H1 (cell line): ENCODE results near the gene MGAT2. TPM values are rescaled to one million over a fixed set of nuclear protein-coding genes. Genes with fewer than 3 reads are reported as not detected.

Experiments
- CTCF ChIA-PET: fragments of 300-600 bp; sonication (Branson Sonifier 250); formaldehyde crosslinking; loops from one replicate; lab custom pipeline; 2021; ENCODE audit not compliant: partially characterized antibody; lab: Charles Lee
- POLR2A ChIA-PET: fragments of 300-600 bp; sonication (Branson Sonifier 250); formaldehyde crosslinking; loops from one replicate; lab custom pipeline; 2021; ENCODE audit warnings: inconsistent platforms; ENCODE audit not compliant: partially characterized antibody; lab: Charles Lee
- DNase-seq, 2 experiments: peaks; one replicate each; pipeline versions ENCODE4 v3.0.0 to v3.0.0-alpha.2; 2010 to 2022; ENCODE audit warnings: low spot score in 2 of 2, low read depth in 1 of 2, mixed read lengths in 1 of 2
- FAIRE-seq: peaks from 2 replicates; lab custom pipeline; 2011; peaks lifted over from hg19 to GRCh38; lab: Jason Lieb, UNC
- H2AFZ ChIP-seq: 2 replicates; pipeline ENCODE4 v1.8.1; 2012; ENCODE audit warnings: low read length, inconsistent platforms
- H2AK5ac ChIP-seq: 2 replicates; pipeline ENCODE4 v1.6.1; 2013; ENCODE audit warnings: low read depth, low read length
- H2BK120ac ChIP-seq: replicated peaks from 2 replicates; pipeline ENCODE3; 2013; ENCODE audit warnings: low read depth, low read length, inconsistent platforms
- H2BK12ac ChIP-seq: 2 replicates; pipeline ENCODE4 v1.6.1; 2013; ENCODE audit warnings: low read depth, low read length
- H2BK15ac ChIP-seq: 2 replicates; pipeline ENCODE4 v1.6.1; 2013; ENCODE audit warnings: low read length
- H2BK20ac ChIP-seq: 2 replicates; pipeline ENCODE4 v1.6.1; 2013; ENCODE audit warnings: low read length
- H2BK5ac ChIP-seq: 2 replicates; pipeline ENCODE4 v1.6.1; 2013; ENCODE audit warnings: low read depth, low read length
- H3K14ac ChIP-seq: 2 replicates; pipeline ENCODE4 v1.6.1; 2013; ENCODE audit warnings: inconsistent platforms; ENCODE audit not compliant: insufficient read length
- H3K18ac ChIP-seq: 2 replicates; pipeline ENCODE4 v1.6.1; 2013; ENCODE audit warnings: low read length; ENCODE audit errors: extremely low read depth
- H3K23ac ChIP-seq: 2 replicates; pipeline ENCODE4 v1.6.1; 2013; ENCODE audit warnings: inconsistent platforms; ENCODE audit not compliant: insufficient read length
- H3K23me2 ChIP-seq: 2 replicates; pipeline ENCODE4 v1.6.1; 2013; ENCODE audit warnings: low read depth, low read length
- H3K27ac ChIP-seq: 2 replicates; pipeline ENCODE4 v1.6.1; 2011; ENCODE audit warnings: low read depth, low read length, inconsistent platforms
- H3K27me3 ChIP-seq, 4 experiments: replicated peaks in 1 of 4; 1 replicate in 1 of 4; 2 replicates in 3 of 4; pipeline versions ENCODE4 v1.6.1 to v1.8.1; 2011 to 2013; ENCODE audit warnings: low read length in 3 of 4, mild to moderate bottlenecking in 3 of 4, inconsistent platforms in 2 of 4, mixed read lengths in 2 of 4, moderate library complexity in 1 of 4; ENCODE audit not compliant: control insufficient read depth in 3 of 4, insufficient read depth in 3 of 4; ENCODE audit errors: extremely low read depth in 1 of 4
- H3K36me3 ChIP-seq, 4 experiments: 2 replicates each; pipeline versions ENCODE4 v1.6.1 to v1.8.1; 2011 to 2013; ENCODE audit warnings: mild to moderate bottlenecking in 4 of 4, low read length in 3 of 4, moderate library complexity in 2 of 4, control low read depth in 1 of 4, inconsistent platforms in 1 of 4; ENCODE audit not compliant: insufficient read depth in 4 of 4, control insufficient read depth in 2 of 4
- H3K4ac ChIP-seq: replicated peaks from 2 replicates; pipeline ENCODE3; 2013; ENCODE audit warnings: low read length, low read depth, mixed read lengths, inconsistent platforms; ENCODE audit not compliant: insufficient read length
- H3K4me1 ChIP-seq, 4 experiments: replicated peaks in 1 of 4; 1 replicate in 1 of 4; 2 replicates in 3 of 4; pipeline versions ENCODE4 v1.6.1 to v1.8.1; 2011 to 2013; ENCODE audit warnings: low read length in 3 of 4, inconsistent platforms in 2 of 4, mixed read lengths in 1 of 4; ENCODE audit not compliant: insufficient read depth in 4 of 4, control insufficient read depth in 3 of 4
- H3K4me2 ChIP-seq, 2 experiments: 2 replicates each; pipeline versions ENCODE4 v1.6.1 to v1.8.1; 2011 to 2013; ENCODE audit warnings: low read depth in 2 of 2, low read length in 2 of 2, control low read depth in 1 of 2, inconsistent platforms in 1 of 2, mild to moderate bottlenecking in 1 of 2; ENCODE audit not compliant: insufficient read depth in 1 of 2
- H3K4me3 ChIP-seq, 4 experiments: fragments of 200-600, 300-600 bp in 1 of 4; sonication (generic), shearing (Covaris generic), sonication (Bioruptor Twin) in 1 of 4; 2 replicates each; pipeline versions ENCODE4 v1.5.1 to v1.8.1; 2011 to 2016; ENCODE audit warnings: low read length in 4 of 4, low read depth in 3 of 4, control low read depth in 2 of 4, inconsistent platforms in 2 of 4, mild to moderate bottlenecking in 2 of 4, mixed read lengths in 1 of 4, moderate library complexity in 1 of 4; ENCODE audit not compliant: insufficient read depth in 2 of 4; ENCODE audit errors: extremely low read depth in 1 of 4
- H3K56ac ChIP-seq: replicated peaks from 2 replicates; pipeline ENCODE3; 2013; ENCODE audit warnings: low read depth, mild to moderate bottlenecking, mixed read lengths, low read length, inconsistent platforms; ENCODE audit not compliant: insufficient read length
- H3K79me1 ChIP-seq: 2 replicates; pipeline ENCODE4 v1.6.1; 2013; ENCODE audit warnings: low read depth, low read length, control low read depth
- H3K79me2 ChIP-seq, 2 experiments: 2 replicates each; pipeline versions ENCODE4 v1.6.1 to v1.8.1; 2012 to 2013; ENCODE audit warnings: low read length in 2 of 2, mild to moderate bottlenecking in 2 of 2, inconsistent platforms in 1 of 2; ENCODE audit not compliant: insufficient read depth in 2 of 2, control insufficient read depth in 1 of 2
- H3K9ac ChIP-seq, 4 experiments: replicated peaks in 1 of 4; 1 replicate in 1 of 4; 2 replicates in 3 of 4; pipeline versions ENCODE4 v1.6.1 to v1.8.1; 2011 to 2013; ENCODE audit warnings: low read depth in 3 of 4, low read length in 3 of 4, control low read depth in 2 of 4, mild to moderate bottlenecking in 2 of 4, moderate library complexity in 2 of 4, inconsistent platforms in 1 of 4; ENCODE audit errors: extremely low read depth in 1 of 4
- H3K9me3 ChIP-seq, 2 experiments: 2 replicates each; pipeline versions ENCODE4 v1.6.1 to v1.8.1; 2012 to 2013; ENCODE audit warnings: mild to moderate bottlenecking in 2 of 2, moderate library complexity in 2 of 2, control low read depth in 1 of 2, inconsistent platforms in 1 of 2, low read depth in 1 of 2, low read length in 1 of 2, mixed read lengths in 1 of 2; ENCODE audit not compliant: insufficient read depth in 2 of 2
- H4K20me1 ChIP-seq, 2 experiments: replicated peaks in 1 of 2; 2 replicates each; pipeline versions ENCODE3 to v1.8.1; 2011 to 2013; ENCODE audit warnings: inconsistent platforms in 2 of 2, low read length in 2 of 2, mild to moderate bottlenecking in 1 of 2; ENCODE audit not compliant: insufficient read depth in 2 of 2, control insufficient read depth in 1 of 2
- H4K5ac ChIP-seq: 2 replicates; pipeline ENCODE4 v1.6.1; 2013; ENCODE audit warnings: low read length, low read depth, mixed read lengths, inconsistent platforms; ENCODE audit not compliant: insufficient read length
- H4K8ac ChIP-seq: 2 replicates; pipeline ENCODE4 v1.8.0; 2013; ENCODE audit warnings: mild to moderate bottlenecking, moderate library complexity, low read length, inconsistent platforms; ENCODE audit not compliant: insufficient read depth; ENCODE audit errors: extremely low read depth
- H4K91ac ChIP-seq: replicated peaks from 2 replicates; pipeline ENCODE3; 2013; ENCODE audit warnings: low read length, mixed read lengths, inconsistent platforms; ENCODE audit not compliant: insufficient read length
- BCL11A ChIP-seq, 2 experiments: IDR thresholded peaks; one replicate each; pipeline ENCODE4 v1.6.1; 2011; ENCODE audit warnings: low read depth in 2 of 2, low read length in 2 of 2, mild to moderate bottlenecking in 2 of 2
- CREB1 ChIP-seq: IDR thresholded peaks from 2 replicates; pipeline ENCODE4 v1.6.1; 2012; ENCODE audit warnings: inconsistent platforms
- EGR1 ChIP-seq: IDR thresholded peaks from 2 replicates; pipeline ENCODE4 v1.6.1; 2011; ENCODE audit warnings: low read depth, low read length, borderline replicate concordance
- EP300 ChIP-seq, 2 experiments: IDR thresholded peaks; 1 replicate in 1 of 2; 2 replicates in 1 of 2; pipeline ENCODE4 v1.6.1; 2011 to 2012; ENCODE audit warnings: low read depth in 2 of 2, low read length in 2 of 2, mild to moderate bottlenecking in 2 of 2, borderline replicate concordance in 1 of 2, inconsistent platforms in 1 of 2, moderate library complexity in 1 of 2
- RXRA ChIP-seq: IDR thresholded peaks from 2 replicates; pipeline ENCODE4 v1.6.1; 2011; ENCODE audit warnings: low read depth, mild to moderate bottlenecking, low read length, moderate library complexity; ENCODE audit not compliant: insufficient read depth
- SP2 ChIP-seq: IDR thresholded peaks from 2 replicates; pipeline ENCODE4 v1.6.1; 2012; ENCODE audit warnings: mild to moderate bottlenecking, low read length, inconsistent platforms
- TAF7 ChIP-seq: optimal IDR thresholded peaks from 2 replicates; pipeline ENCODE3; 2011; ENCODE audit warnings: low read depth, mild to moderate bottlenecking, inconsistent platforms, low read length, moderate library complexity, borderline replicate concordance
- TCF12 ChIP-seq: IDR thresholded peaks from 2 replicates; pipeline ENCODE4 v1.6.1; 2011; ENCODE audit warnings: low read depth, mild to moderate bottlenecking, low read length
- ZNF274 ChIP-seq: IDR thresholded peaks from 2 replicates; pipeline ENCODE4 v1.7.0; 2012; ENCODE audit warnings: low read length, borderline replicate concordance; ENCODE audit errors: extremely low read depth
- WGBS, 2 experiments: shearing (Covaris generic) in 1 of 2; methylation state at CpG; one replicate each; pipeline versions ENCODE4 v1.1.6 to v1.1.7; 2013 to 2015; ENCODE audit warnings: low lambda C conversion rate in 2 of 2, mixed read lengths in 2 of 2, inconsistent platforms in 1 of 2, low coverage in 1 of 2, missing lambda C conversion rate in 1 of 2; ENCODE audit not compliant: insufficient replicate concordance in 2 of 2, insufficient coverage in 1 of 2, insufficient read length in 1 of 2; ENCODE audit errors: extremely low coverage in 1 of 2, missing lambda C conversion rate in 1 of 2; 5-methylcytosine and 5-hydroxymethylcytosine counted together
- polyA plus RNA-seq, 7 experiments: library from polyadenylated mRNA; depleted of rRNA in 3 of 7; stranded (reverse) in 5 of 7; unstranded in 2 of 7; fragments of >200 nt in 5 of 7; fragments of 200-250 nt in 2 of 7; gene quantifications; 1 replicate in 5 of 7; 2 replicates in 1 of 7; 4 replicates in 1 of 7; pipeline versions ENCODE4 v1.2.1 to v1.2.3, GENCODE V29; 2011 to 2013; ENCODE audit warnings: missing spikeins in 2 of 7, mixed read lengths in 2 of 7
- total RNA-seq: library from RNA; stranded (reverse); fragmentation: NEBNext Ultra II Directional; extraction: Animal tissue kit (Norgen Biotek cat#: 25700); gene quantifications from 2 replicates; pipeline ENCODE4 v1.2.1, GENCODE V29; 2021
- TF ChIP-seq, protein P1 (sequence below): IDR thresholded peaks from 2 replicates; pipeline ENCODE4 v1.6.1; 2011; ENCODE audit warnings: low read depth, mild to moderate bottlenecking, low read length; ENCODE audit not compliant: insufficient read depth
- TF ChIP-seq, protein P2 (sequence below): IDR thresholded peaks from 2 replicates; pipeline ENCODE4 v1.6.1; 2011; ENCODE audit warnings: low read length, improper control_type of control experiment

MGAT2 gene
- total and polyA plus RNA-seq, 2 of the 8 experiments (the other 6 are each of a cell fraction or from before 2014, with no cell fraction given), result 10.6 to 23.7 TPM

DNA sequence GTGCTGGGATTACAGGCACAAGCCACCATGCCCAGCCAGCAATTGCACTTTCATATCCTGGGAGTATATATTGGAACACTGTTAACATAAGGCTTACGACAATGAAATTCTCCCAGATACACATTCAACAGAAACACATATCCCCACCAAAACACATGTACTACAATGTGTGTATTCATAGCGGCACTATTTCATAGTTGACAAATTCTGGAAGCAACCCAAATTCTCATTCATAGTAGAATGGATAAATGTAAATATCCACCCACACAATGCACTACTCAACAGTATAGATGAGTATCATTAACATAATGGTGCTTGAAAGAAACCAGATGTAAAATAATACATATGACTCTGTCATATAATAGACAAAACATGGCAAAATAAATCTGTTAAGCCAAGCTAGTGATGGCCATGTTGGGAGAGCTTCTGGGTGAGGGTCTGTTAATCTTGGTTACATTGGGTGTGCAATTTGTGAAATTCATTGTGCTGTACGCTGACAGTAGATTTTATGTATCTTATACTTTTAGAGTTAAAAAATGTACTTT, 17.0 kb downstream of the MGAT2 start:
- Histone ChIP-seq H4K91ac (no peak overlapping the region), H3K18ac (no peak overlapping the region), H3K27ac (no peak overlapping the region), H4K20me1 (peaks cover 2 to 16% of the 10 kb centered on the region in 2 experiments), H3K23ac (no peak overlapping the region), H2BK20ac (no peak overlapping the region), H3K4me2 (no peak overlapping the region), H2BK5ac (no peak overlapping the region), H2BK12ac (no peak overlapping the region), H3K9ac (no peak overlapping the region), H3K79me2 (peaks cover 0 to 66% of the 10 kb centered on the region in 2 experiments; a peak in 2 of 4 replicates), H4K5ac (no peak overlapping the region), H3K36me3 (peaks cover 0 to 16% (median 1%) of the 10 kb centered on the region in 4 experiments; a peak in 1 of 8 replicates), H3K79me1 (0 out of 2 replicates have a peak, but pooled peaks cover 6% of the 10 kb centered on the region), H3K23me2 (peaks cover 10% of the 10 kb centered on the region; the same call in 1 of the 2 replicates), H2AK5ac (no peak overlapping the region), H2BK120ac (no peak overlapping the region), H3K27me3 (no peaks in the 10 kb centered on the region), H2AFZ (no peak overlapping the region), H3K4me1 (no peaks in the 10 kb centered on the region), H4K8ac (no peak overlapping the region), H3K14ac (no peak overlapping the region), H3K9me3 (no peaks in the 10 kb centered on the region), H3K4me3 (no peak overlapping the region), H3K56ac (no peak overlapping the region), H3K4ac (no peak overlapping the region), H2BK15ac (no peak overlapping the region)
- POLR2A ChIA-PET, result interaction anchor here (0.7 to 1.5 kb wide), 5 partner anchors 14 to 71 kb away, joined by 3 to 7 read pairs (median 4); partner anchors contain the start of genes MGAT2, POLE2 and RPL36AL
- no peak for FAIRE-seq
- DNase-seq, result no peak
- 91% methylated on average over 3 of the region's 3 CpGs; no CpG with 5 or more reads in 1 of the 2 experiments for WGBS, 2 experiments
- CTCF ChIA-PET, result interaction anchor here (1.1 to 1.5 kb wide), 3 partner anchors 38 to 468 kb away, joined by 3 to 4 read pairs (median 3); no protein-coding TSS in a partner anchor
- TF ChIP-seq, protein P1, sequence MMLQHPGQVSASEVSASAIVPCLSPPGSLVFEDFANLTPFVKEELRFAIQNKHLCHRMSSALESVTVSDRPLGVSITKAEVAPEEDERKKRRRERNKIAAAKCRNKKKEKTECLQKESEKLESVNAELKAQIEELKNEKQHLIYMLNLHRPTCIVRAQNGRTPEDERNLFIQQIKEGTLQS, result no peak
- no peak for TF ChIP-seq SP2
- TF ChIP-seq ZNF274, result no peak
- TF ChIP-seq, protein P2, sequence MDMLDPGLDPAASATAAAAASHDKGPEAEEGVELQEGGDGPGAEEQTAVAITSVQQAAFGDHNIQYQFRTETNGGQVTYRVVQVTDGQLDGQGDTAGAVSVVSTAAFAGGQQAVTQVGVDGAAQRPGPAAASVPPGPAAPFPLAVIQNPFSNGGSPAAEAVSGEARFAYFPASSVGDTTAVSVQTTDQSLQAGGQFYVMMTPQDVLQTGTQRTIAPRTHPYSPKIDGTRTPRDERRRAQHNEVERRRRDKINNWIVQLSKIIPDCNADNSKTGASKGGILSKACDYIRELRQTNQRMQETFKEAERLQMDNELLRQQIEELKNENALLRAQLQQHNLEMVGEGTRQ, result no peak
- no peak for TF ChIP-seq TCF12
- TF ChIP-seq EGR1, result no peak
- no peak for TF ChIP-seq CREB1
- TF ChIP-seq BCL11A (IDR thresholded peaks at IDR 0.05; ENCODE audit: low read depth in 2 of 2, low read length in 2 of 2), result no peak
- no peak for TF ChIP-seq EP300 (IDR thresholded peaks at IDR 0.05; ENCODE audit: borderline replicate concordance in 1 of 2, low read depth in 2 of 2, low read length in 2 of 2)
- TF ChIP-seq TAF7, result no peak
- no peak for TF ChIP-seq RXRA
